Spinal cord (tissue), 10 donors: ENCODE data around the gene MMP15. TPM values are rescaled to one million over a fixed set of nuclear protein-coding genes. Genes with fewer than 3 reads are reported as not detected.
A peak's percentile ranks its signal among the peaks of the same experiment; 100 is the strongest.

Source experiments
- DNase-seq, 6 donors: peaks; one replicate each; pipeline versions ENCODE4 v3.0.0 to v3.0.0-alpha.2; 2013 to 2015; ENCODE audit warnings: low spot score in 6 of 6, low read depth in 4 of 6
- H3K27ac ChIP-seq: one replicate; pipeline ENCODE4 v1.5.1; 2013; ENCODE audit warnings: low read depth, low read length, control low read depth
- H3K27me3 ChIP-seq: one replicate; pipeline ENCODE4 v1.6.1; 2013; ENCODE audit warnings: low read length; ENCODE audit not compliant: control insufficient read depth, insufficient read depth
- H3K36me3 ChIP-seq: one replicate; pipeline ENCODE4 v1.6.1; 2013; ENCODE audit warnings: low read length; ENCODE audit not compliant: control insufficient read depth, insufficient read depth
- H3K4me1 ChIP-seq: one replicate; pipeline ENCODE4 v1.6.1; 2013; ENCODE audit warnings: low read length; ENCODE audit not compliant: control insufficient read depth, insufficient read depth
- H3K4me3 ChIP-seq: one replicate; pipeline ENCODE4 v1.5.1; 2013; ENCODE audit warnings: low read depth, low read length, control low read depth
- H3K9me3 ChIP-seq: one replicate; pipeline ENCODE4 v1.6.1; 2013; ENCODE audit warnings: low read length; ENCODE audit not compliant: control insufficient read depth, insufficient read depth
- WGBS: methylation state at CpG from one replicate; pipeline ENCODE4 v1.1.5; 2013; ENCODE audit warnings: missing lambda C conversion rate; ENCODE audit not compliant: insufficient coverage; 5-methylcytosine and 5-hydroxymethylcytosine counted together
- polyA plus RNA-seq, 2 donors: library from polyadenylated mRNA; unstranded; fragments of 120-200 nt; gene quantifications; one replicate each; pipeline ENCODE4 v1.2.1, GENCODE V29; 2013; ENCODE audit not compliant: insufficient read length in 2 of 2
- total RNA-seq, 2 donors: library from RNA; depleted of rRNA in 1 of 2; stranded (reverse); fragments of 120-200 nt in 1 of 2; fragments of >200 nt in 1 of 2; gene quantifications; one replicate each; pipeline versions ENCODE4 v1.2.3 to v1.2.4, GENCODE V29; 2013 to 2014
- donor health status: healthy.

The MMP15 gene
- total and polyA plus RNA-seq, 4 donors = 23.2 to 51.3 (median 37.5) TPM

DNA sequence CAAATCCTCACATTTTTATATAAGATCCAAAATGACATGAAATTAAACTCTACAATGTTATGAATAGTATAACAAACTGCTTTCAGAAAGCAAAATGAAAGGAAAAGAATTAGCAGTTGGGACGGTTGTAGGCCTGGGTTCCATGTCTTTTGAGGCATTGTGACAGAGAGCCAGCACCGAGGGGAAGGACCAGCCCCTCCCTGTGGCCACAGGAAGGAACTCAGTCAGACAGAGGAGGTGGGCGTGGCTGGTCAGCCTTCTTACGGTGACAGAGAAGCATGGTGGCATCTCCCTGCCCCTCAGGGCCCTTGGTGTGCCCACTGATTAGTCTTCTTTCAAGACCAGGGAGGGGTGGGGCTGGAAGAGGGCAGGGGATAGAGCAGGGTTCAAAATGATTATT, 30.8 kb upstream of the MMP15 start:
- Histone ChIP-seq H3K9me3 (no peaks in the 10 kb centered on the region), H3K36me3 (peaks cover 62% of the 10 kb centered on the region), H3K4me3 (no peak overlapping the region), H3K4me1 (peaks cover 29% of the 10 kb centered on the region), H3K27me3 (no peaks in the 10 kb centered on the region), H3K27ac (no peak overlapping the region)
- 23% methylated on average over 3 of the region's 4 CpGs for WGBS
- DNase-seq = peak in 1 of 6 donors; percentile 37

DNA sequence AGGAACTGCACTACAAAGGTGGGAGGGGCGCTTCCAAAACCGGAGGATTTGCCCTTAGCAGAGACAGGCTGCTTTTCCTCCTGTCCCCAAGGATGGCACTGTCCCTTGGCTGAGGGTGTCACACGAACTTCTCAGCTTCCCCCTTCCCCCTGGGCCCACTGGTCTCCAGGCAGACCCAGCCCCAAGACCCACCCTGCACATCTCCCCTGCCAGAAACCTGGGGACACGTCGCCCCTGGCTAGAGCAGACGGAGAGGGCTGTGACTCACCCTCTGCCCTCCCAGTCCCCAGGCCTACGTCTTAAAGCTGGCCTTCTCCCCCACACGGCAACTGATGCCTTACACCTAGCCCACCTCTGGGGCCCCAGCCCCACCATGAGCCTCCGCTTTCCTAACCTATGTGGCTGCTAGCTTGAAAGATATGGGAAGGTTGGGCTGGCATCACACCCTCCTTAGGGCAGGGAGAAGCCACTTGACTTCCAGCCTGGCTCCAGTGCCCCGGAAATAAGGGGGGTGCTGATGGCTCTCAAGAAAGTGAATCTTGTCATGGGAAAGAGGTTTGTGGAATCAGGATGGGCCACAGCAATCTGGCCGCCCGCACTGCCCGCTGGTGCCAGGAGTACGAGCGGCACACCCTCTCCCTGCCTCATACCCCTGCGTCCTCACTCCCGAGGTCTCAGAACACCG, 29.7 kb upstream of the MMP15 start:
- Histone ChIP-seq H3K27me3 (no peaks in the 10 kb centered on the region), H3K27ac (no peak overlapping the region), H3K4me1 (peaks cover 32% of the 10 kb centered on the region), H3K4me3 (no peak overlapping the region), H3K36me3 (peaks cover 62% of the 10 kb centered on the region), H3K9me3 (no peaks in the 10 kb centered on the region)
- DNase-seq = no peak
- 83% methylated on average over 10 of the region's 18 CpGs for WGBS

DNA sequence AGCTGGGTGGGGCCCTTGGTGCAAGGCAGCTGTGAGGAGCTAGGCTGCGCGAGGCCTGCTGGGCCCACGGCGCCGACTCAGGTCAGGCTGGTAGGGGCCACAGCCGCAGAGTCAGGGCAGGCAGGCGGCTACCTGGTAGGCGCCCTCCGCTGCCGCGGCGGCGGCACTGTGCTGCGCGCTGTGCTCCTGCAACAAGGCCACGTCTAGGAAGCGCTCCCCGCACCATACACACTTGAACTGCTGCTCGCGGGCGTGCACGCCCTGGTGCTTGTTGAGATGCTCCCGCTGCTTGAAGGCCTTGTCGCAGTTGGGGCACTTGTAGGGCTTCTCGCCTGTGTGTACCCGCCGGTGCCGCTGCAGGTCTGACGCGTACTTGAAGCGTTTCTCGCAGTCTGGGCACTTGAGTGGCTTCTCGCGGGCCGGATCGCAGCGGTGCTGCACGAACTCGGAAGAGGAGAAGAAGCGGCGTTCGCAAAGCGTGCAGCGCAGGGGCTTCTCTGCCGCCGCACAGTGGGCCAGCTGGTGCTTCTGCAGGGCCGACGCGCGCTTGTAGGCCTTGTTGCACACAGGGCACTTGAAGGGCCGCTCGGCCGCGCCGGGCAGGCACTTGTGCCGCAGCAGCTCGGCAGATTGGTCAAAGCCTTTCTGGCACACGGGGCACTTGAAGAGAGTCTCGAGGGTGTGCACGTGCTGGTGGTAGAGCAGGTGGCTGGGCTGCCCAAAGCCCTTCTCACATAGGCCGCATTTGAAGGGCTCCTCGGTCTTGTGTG, 29.0 kb upstream of the MMP15 start:
- Histone ChIP-seq H3K4me1 (peaks cover 40% of the 10 kb centered on the region), H3K4me3 (no peak overlapping the region), H3K36me3 (peaks cover 59% of the 10 kb centered on the region), H3K9me3 (no peaks in the 10 kb centered on the region), H3K27ac (no peak overlapping the region), H3K27me3 (no peaks in the 10 kb centered on the region)
- 96% methylated on average over 62 of the region's 62 CpGs for WGBS
- DNase-seq = no peak

GRCh38 chr16:57997176-57997527, 28.4 kb upstream of the MMP15 start:
- no peaks in the 10 kb centered on the region for H3K9me3 ChIP-seq
- no peaks in the 10 kb centered on the region for H3K27me3 ChIP-seq
- no peak overlapping the region for H3K4me3 ChIP-seq
- 95% methylated on average over 35 of the region's 35 CpGs for WGBS
- DNase-seq = no peak
- H3K4me1 ChIP-seq = peaks cover 43% of the 10 kb centered on the region
- H3K27ac ChIP-seq = no peak overlapping the region
- H3K36me3 ChIP-seq = peaks cover 54% of the 10 kb centered on the region

DNA sequence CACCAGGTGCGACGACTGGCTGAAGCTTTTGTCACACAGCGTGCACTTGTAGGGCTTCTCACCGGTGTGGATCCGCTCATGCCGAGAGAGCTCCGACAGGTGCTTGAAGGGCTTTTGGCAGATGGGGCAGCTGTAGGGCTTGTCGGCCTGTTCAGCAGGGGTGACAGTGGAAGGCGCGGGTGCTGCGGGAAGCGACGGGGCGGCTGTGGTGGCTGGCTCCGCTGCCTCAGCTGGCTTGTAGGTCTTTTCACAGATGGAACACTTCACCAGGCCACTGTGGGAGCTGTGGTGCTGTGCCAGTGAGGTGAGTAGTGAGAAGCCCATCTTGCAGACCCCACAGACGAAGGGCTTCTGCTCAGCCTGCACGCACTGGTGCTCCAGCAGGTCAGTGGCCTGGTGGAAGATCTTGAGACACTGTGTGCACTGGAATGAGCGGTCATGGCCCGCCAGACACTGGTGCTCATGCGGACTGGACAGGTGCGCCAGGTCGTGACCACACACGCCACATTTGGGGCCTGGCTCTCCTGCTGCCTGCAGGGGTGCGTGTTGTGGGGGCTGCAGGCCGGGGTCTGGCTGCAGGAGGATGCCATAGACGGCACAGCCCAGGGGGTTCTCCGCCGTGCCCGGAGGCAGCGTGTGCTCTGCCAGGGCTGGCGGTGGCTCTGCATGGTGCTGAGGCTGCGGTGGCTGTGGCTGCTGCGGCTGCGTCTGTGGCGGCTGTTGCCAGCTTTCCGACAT, 27.9 kb upstream of the MMP15 start:
- no peak for DNase-seq
- WGBS = 94% methylated on average over 35 of the region's 36 CpGs

GRCh38 chr16:57998486-57998885, 27.1 kb upstream of the MMP15 start:
- Histone ChIP-seq H3K27me3 (no peaks in the 10 kb centered on the region), H3K36me3 (peaks cover 52% of the 10 kb centered on the region), H3K27ac (no peak overlapping the region), H3K9me3 (no peaks in the 10 kb centered on the region), H3K4me1 (peaks cover 43% of the 10 kb centered on the region), H3K4me3 (no peak overlapping the region)
- 79% methylated on average over 5 of the region's 8 CpGs for WGBS
- DNase-seq = no peak

More for the DNA sequence above, 27.9 kb upstream of the MMP15 start:
- Histone ChIP-seq H3K36me3 (peaks cover 55% of the 10 kb centered on the region), H3K4me1 (peaks cover 43% of the 10 kb centered on the region), H3K9me3 (no peaks in the 10 kb centered on the region), H3K27ac (no peak overlapping the region), H3K27me3 (no peaks in the 10 kb centered on the region), H3K4me3 (no peak overlapping the region)

GRCh38 chr16:57998992-57999365, 26.6 kb upstream of the MMP15 start:
- H3K4me1 ChIP-seq = peaks cover 43% of the 10 kb centered on the region
- no peak overlapping the region for H3K27ac ChIP-seq
- no peaks in the 10 kb centered on the region for H3K27me3 ChIP-seq

GRCh38 chr16:57999366-57999970, 26.1 kb upstream of the MMP15 start:
- WGBS = 8% methylated on average over 5 of the region's 6 CpGs
- Histone ChIP-seq H3K27ac (peak overlapping the region; percentile 57), H3K9me3 (no peaks in the 10 kb centered on the region), H3K36me3 (peaks cover 42% of the 10 kb centered on the region), H3K27me3 (no peaks in the 10 kb centered on the region), H3K4me3 (peak overlapping the region; percentile 41), H3K4me1 (peaks cover 43% of the 10 kb centered on the region)
- peak in 2 of 6 donors; percentile 34 to 55 for DNase-seq

More at GRCh38 chr16:57998992-57999365, 26.6 kb upstream of the MMP15 start:
- WGBS = 100% methylated on average over 2 of the region's 3 CpGs
- no peak for DNase-seq
- no peak overlapping the region for H3K4me3 ChIP-seq
- H3K9me3 ChIP-seq = no peaks in the 10 kb centered on the region
- H3K36me3 ChIP-seq = peaks cover 47% of the 10 kb centered on the region

GRCh38 chr16:57999971-58000705, 25.4 kb upstream of the MMP15 start, which contains the start of gene ZNF319:
ZNF319 (minus strand) TSS chr16:58000672; CDS start chr16:57998265, 2,407 bp downstream.
- Histone ChIP-seq H3K27ac (peak within 1 kb of the TSS; percentile 94), H3K4me3 (peak within 1 kb of the TSS; percentile 78), H3K36me3 (peaks cover 40% of the 10 kb centered on the region), H3K9me3 (no peaks in the 10 kb centered on the region), H3K4me1 (peaks cover 41% of the 10 kb centered on the region), H3K27me3 (no peaks in the 10 kb centered on the region)
- under 1% methylated on average over 85 of the region's 95 CpGs for WGBS
- DNase-seq = peak in 1 of 6 donors; percentile 40
